Suprapubic skin (tissue), 4 donors: Measurements from ENCODE around the gene TGM2.

Experiments used
- EP300 ChIP-seq: sonication (generic); formaldehyde crosslinking; IDR thresholded peaks from one replicate; pipeline ENCODE4 v1.6.1; 2017; ENCODE audit warnings: antibody characterized with exemption
- POLR2A ChIP-seq, 2 donors: fragments of 450-650 bp; IDR thresholded peaks; one replicate each; pipeline ENCODE4 v1.6.1; 2017; ENCODE audit warnings: antibody characterized with exemption in 2 of 2, mild to moderate bottlenecking in 2 of 2, moderate library complexity in 2 of 2
- POLR2AphosphoS5 ChIP-seq, 3 donors: sonication (generic); formaldehyde crosslinking; IDR thresholded peaks; one replicate each; pipeline ENCODE4 v1.6.1; 2017; ENCODE audit warnings: antibody characterized with exemption in 3 of 3
- TF ChIP-seq, protein P1 (sequence below), 2 donors: fragments of 200-600 bp in 1 of 2; fragments of 450-650 bp in 1 of 2; sonication (generic) in 1 of 2; IDR thresholded peaks; one replicate each; pipeline ENCODE4 v1.5.1; 2016 to 2019; ENCODE audit warnings: antibody characterized with exemption in 2 of 2, mild to moderate bottlenecking in 1 of 2, moderate library complexity in 1 of 2

DNA sequence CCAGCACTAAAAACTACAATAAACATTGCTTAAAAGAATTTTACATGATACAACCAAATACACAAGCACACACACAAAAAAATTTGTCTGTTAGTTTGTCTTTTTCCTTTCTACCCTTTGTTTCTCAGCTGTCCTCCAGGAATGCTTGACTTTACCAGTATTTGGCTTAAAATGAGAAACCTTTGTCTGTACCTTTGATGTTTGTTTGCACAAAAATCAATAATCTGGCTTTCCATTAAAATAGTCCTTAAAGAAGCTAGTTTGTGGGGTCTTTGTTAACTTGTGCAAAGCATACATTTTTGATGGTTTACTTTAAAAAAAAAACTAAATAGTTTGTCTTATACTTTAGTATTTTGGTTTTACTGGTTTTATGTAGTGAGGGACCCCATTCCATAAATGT, 82.2 kb downstream of the TGM2 start:
- TF ChIP-seq, protein P1, sequence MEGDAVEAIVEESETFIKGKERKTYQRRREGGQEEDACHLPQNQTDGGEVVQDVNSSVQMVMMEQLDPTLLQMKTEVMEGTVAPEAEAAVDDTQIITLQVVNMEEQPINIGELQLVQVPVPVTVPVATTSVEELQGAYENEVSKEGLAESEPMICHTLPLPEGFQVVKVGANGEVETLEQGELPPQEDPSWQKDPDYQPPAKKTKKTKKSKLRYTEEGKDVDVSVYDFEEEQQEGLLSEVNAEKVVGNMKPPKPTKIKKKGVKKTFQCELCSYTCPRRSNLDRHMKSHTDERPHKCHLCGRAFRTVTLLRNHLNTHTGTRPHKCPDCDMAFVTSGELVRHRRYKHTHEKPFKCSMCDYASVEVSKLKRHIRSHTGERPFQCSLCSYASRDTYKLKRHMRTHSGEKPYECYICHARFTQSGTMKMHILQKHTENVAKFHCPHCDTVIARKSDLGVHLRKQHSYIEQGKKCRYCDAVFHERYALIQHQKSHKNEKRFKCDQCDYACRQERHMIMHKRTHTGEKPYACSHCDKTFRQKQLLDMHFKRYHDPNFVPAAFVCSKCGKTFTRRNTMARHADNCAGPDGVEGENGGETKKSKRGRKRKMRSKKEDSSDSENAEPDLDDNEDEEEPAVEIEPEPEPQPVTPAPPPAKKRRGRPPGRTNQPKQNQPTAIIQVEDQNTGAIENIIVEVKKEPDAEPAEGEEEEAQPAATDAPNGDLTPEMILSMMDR (IDR thresholded peaks at IDR 0.05) = no peak
- TF ChIP-seq EP300 (no peak), POLR2AphosphoS5 (IDR thresholded peaks at IDR 0.05) (no peak), POLR2A (IDR thresholded peaks at IDR 0.05) (no peak)
